AG08395 (cell line): Measurements from ENCODE around the gene U2AF1.
"Not testable (repeated sequence)": the region's sequence is repeated elsewhere in the genome, so short reads cannot be mapped to it uniquely, and the experiment has no call there.

Experiments used
- DNase-seq: peaks from one replicate; pipeline ENCODE4 v3.0.0; 2012; ENCODE audit warnings: mixed read lengths, low spot score

Gene U2AF1, protein sequence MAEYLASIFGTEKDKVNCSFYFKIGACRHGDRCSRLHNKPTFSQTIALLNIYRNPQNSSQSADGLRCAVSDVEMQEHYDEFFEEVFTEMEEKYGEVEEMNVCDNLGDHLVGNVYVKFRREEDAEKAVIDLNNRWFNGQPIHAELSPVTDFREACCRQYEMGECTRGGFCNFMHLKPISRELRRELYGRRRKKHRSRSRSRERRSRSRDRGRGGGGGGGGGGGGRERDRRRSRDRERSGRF

DNA sequence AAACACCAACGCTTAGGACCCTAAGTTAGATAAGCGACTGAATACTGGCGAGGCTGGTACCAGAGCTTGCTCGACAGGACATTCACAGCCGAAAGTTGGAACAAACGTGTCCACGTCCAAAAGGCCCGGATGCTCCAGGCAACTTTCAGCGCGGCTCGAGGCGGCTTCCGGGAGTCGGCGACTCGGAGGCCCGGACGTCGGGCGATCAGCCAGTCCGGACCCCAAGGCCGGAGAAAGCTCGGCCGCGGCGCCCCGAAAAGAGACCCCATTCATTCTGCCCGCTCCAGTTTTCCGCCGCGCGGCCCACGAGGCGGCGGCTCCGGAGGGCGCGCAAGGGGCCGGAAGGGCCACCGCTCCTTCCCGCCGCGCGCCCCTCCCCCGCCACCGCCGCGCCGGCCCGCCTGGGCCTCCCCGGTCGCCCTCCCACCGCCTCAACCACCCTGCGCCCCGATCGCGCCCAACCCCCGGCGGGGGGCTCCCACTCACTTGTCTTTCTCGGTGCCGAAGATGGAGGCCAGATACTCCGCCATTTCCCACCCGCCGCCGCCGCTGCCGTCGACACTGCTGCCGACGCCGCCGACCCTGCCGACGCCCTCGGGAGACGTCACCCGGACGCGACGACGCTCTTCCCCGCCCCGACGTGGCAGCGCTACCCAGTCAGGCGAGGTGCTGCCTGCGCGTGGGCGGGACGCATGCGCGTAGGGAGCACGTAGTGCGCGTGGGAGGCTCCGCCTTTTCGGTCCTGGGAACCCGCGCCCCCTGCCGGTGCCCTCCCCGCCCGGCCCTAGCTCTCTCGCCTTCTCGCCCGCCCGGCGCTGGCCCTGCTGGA lies at the start of gene U2AF1:
TSS of gene U2AF1 (minus strand) at position 606 of the 829 bp plus-strand sequence. CDS start at position 530, 76 bp downstream.
- not testable (repeated sequence) for DNase-seq

DNA sequence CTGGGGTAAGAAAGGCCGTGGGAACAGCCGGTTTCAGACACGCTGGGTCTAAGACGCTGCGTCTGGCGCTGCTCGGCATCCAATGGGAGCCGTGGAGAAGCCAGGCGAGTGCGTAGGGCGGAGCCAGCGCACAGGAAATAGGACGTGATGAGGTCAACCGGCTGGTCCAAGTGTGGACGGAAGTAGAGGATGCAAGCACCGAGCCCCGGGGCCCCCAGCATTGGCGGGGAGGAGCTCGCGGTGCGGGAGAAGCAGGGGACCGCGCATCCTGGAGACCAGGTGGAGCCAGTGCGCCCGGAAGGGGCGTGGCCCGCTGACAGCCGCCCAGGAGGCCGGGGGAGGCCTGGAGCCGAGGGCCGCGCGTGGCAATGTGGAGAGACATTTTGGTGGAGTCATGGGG lies 46.2 kb upstream of the U2AF1 start:
- DNase-seq = not testable (repeated sequence)

DNA sequence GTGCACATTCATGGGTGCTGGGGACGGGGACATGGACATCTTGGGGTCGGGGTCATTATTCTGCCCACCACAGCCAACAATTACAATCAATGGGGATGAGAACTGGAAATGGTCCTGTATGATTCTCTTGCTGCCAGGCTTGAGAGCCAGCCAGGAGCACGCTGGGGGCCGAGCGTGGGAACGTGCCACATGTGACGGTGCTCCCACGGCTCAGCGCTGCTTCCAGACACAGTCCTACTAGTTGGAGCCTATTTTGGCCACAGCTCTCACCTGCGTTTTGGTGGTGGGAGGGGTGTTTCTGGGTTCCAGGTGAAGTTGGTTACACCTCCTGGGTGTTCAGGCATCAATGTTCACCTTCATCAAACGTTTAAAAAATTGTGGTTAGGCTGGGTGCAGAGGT lies 42.0 kb upstream of the U2AF1 start:
- DNase-seq = not testable (repeated sequence)

DNA sequence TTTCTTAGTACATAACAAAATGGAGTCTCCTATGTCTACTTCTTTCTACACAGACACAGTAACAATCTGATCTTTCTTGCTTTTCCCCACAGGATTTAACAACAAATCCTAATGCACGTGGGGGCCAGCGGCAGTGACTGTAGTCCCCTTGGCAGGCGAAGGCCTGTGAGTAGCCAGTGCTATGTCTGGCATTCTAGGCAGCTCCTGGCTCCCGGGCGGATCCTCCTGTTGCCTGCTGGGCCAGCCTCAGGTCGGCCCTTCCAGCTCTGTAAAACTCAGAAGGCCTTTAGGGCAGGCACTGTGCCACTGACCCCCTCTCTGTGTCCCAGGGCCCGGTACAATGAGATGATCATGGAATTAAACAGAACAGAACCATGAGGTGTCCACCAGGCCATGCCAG lies 40.6 kb upstream of the U2AF1 start:
- DNase-seq = not testable (repeated sequence)

DNA sequence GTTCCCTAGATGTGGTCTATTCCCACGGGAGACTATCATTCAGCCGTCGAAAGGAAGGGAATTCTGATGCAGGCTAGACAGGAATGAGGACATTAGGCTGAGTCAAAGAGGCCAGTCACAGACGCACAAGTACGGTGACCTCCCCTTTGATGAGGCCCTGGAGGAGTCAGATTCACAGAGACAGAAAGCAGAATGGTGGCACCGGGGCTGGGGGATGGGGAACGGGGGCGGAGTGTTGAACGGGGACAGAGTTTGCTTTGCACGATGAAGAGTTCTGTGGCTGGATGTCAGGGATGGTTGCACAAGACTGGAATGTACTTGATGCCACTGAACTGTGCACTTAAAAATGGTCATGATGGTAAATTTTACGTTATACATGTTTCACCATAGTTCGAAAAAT lies 39.3 kb upstream of the U2AF1 start:
- not testable (repeated sequence) for DNase-seq

DNA sequence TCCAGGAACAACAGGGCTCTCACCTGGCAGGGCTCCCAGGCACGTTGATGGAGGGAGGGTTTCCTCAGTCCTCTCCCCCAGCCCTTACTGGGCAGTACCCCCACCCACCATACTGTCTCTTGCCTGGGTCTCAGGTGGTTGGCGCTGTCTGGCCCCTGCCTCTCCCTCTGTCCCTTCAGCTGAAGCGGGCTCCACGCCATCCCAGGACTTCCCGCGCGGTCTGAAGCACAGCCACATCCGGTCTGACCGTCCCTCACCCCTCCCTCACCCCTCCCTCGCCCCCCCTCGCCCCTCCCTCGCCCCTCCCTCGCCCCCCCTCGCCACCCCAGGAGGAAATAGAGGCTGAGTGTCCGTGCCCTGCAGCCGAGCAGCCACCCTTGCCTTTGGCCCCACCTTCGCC lies 34.0 kb upstream of the U2AF1 start:
- DNase-seq = not testable (repeated sequence)

DNA sequence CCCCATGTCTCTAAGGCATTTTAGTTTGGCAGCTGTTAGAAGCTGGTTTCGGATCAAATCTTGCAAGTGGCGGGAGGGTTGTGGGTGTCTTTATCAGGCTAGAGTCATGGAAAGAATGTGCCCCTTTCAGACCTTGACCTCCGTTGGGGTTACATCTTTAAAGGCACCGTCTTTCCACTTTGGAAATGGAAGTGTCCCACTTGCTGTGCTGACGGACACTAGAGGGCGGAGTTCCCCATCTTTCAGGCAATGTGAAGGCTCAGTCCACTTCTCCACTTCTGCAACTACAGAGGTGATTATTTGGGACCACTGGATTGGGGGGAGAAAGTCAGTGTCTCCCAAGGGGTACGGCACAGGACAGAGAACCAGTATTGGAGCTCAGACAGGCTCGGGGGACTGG lies 31.6 kb upstream of the U2AF1 start:
- not testable (repeated sequence) for DNase-seq

DNA sequence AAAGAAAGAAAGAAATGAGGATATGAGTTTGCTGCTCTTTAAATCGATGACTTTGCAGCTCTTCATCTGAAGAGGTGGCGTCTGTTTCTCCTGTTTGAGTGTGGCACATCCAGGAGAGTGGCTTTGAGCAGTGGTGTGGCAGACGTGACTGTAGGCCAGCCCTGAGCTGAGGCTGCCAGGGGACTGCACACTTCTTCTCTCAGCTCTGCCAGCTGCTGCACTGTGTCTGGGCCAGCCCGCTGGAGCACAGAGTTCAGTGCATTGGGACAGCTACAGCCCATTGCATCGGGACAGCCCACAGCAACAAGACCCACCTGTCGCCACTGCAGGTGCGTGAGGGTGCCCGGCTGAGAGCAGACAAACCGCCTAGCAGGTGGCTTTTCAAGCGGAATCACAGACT lies 27.1 kb upstream of the U2AF1 start:
- not testable (repeated sequence) for DNase-seq

DNA sequence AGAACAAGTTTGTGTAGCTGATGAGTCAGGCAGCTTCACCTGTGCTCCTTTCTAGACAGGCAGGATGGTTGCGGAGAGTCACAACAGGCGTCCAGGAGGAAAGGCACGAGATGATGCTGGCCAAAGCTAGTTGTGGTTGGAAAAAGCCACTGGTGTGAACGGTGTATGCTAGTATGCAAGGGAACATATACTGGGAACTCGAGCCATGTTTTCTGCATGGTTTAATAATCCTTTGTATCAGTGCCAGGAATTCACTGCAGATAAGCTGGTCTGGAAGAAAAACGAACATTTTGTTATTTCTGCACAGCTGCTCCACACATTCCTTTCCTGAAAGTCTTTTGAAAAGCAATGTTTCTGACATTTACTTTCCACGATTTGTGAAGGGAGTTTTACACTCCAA lies 22.7 kb upstream of the U2AF1 start:
- not testable (repeated sequence) for DNase-seq

DNA sequence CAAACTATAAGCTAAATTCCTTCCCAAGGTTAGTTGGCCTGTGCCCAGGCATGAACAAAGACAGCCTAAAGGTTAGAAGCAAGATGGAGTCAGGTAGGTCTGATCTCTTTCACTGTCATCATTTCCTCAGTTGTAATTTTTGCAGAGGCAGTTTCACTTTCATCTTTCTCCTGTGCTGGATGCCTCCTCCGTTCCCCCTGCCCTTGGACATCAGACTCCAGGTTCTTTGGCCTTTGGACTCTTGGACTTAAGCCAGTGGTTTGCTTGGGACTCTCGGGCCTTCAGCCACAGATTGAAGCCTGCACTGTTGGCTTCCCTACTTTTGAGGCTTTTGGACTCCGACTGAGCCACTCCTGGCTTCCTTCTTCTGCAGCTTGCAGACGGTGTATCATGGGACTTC lies 8.6 kb upstream of the U2AF1 start:
- not testable (repeated sequence) for DNase-seq

DNA sequence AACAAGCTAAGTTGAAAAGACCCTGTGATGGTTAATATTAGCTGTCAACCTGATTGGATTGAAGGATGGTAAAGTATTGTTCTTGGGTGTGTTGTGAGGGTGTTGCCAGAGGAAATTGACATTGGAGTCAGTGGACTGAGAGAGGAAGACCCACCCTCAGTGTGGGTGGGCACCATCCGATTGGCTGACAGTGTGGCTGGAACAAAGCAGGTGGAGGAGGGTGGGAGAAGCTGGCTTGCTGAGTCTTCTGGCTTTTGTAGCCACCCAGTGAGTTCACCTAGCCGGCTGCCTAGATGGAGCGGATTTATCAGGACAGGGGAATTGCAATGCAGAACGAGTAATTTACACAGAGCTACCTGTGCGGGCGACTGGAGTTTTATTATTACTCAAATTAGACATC lies 7.1 kb upstream of the U2AF1 start:
- DNase-seq = not testable (repeated sequence)

DNA sequence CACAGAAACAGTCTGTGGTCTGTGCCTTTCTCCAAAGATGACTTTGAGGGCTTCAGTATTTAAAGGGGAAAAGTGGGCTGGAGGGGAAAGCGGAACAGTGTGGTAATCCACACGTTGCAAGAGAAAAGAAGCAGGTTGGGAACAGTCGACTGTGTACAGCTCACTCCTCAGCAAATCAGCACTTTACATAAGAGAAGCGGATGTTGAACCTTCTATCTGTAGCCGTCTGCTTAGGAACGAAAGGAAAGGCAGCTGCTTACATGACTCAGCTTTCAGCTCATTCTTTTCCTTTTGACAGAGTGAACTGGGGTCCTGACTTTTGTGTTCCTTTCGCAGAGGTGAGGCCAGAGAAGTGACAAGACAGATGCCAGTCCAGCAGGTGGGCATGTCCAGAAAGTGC lies 1.6 kb upstream of the U2AF1 start:
- DNase-seq = not testable (repeated sequence)

DNA sequence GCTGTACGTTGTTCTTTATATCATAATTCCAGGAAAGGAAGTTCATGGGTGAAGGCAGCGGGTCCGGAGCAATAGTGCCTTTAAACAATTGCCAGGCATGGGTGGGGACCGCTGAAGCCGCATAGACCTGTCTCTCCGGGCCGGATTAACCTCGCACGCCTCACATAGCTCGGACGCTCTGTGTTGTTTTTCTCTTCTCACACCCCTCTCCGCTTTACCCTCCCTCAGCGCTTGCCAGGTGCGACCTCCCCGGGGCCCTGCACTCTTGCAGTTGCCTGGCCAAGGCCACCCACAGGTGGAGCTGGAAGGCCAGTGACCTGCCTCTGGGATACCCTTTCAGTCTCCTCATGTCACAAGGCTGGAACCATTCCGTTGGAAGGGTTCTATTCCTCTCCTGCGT lies 807 bp upstream of the U2AF1 start:
- not testable (repeated sequence) for DNase-seq

DNA sequence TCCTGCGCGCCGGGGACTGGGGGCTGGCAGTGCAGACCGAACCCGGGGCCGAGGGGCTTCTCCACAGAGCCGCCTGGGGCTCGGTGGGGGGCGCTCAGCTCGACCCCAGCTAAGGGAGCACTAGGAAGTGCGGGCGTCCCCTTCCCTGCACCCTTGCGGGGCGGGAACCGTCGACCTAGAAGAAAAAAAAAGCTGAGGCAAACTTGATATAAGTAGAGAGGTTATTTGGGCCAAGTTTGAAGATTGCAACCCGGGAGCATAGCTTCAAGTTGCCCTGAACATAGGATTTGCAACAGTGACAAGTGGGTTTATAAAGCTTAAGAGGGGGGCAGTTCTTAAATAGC lies 396 bp upstream of the U2AF1 start:
- DNase-seq = not testable (repeated sequence)

DNA sequence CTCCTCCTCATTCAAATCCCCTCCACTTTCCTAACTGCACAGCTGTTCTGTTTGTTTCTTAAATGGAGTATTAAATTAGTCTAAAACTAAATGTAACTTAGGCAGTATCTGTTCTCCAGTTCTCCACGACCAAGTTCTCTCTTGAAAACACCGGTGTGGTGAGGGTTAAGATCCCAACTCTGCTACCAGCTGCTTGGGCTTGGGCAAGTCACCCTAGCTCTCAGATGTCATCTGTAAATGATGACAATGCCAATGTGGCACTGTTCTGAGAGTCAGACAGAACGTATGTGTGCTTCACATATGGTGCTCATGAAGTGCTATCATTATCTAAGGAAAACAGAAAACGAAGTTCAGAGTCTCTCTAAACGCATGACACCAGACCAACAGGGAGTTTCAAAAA lies 2.7 kb downstream of the U2AF1 start:
- DNase-seq = not testable (repeated sequence)

DNA sequence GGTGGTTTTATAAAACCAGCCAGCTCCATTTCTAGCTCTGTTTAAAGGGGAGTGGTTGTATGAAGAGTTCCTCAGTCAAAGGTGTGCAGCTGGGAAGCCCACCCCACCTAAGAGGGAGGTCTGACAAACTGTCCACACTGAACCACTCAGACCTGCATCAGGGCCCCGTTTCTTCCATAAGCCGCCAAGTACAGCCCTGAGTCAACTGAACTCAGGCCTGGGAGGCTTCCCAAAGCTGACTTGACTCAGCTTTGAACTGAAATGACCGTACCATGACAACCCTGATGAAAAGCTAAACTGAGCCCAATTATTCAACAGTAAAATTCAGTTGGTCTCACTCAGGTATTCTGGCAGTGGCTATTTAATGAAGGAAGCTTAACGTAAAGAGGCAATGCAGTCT lies 5.1 kb downstream of the U2AF1 start:
- not testable (repeated sequence) for DNase-seq

DNA sequence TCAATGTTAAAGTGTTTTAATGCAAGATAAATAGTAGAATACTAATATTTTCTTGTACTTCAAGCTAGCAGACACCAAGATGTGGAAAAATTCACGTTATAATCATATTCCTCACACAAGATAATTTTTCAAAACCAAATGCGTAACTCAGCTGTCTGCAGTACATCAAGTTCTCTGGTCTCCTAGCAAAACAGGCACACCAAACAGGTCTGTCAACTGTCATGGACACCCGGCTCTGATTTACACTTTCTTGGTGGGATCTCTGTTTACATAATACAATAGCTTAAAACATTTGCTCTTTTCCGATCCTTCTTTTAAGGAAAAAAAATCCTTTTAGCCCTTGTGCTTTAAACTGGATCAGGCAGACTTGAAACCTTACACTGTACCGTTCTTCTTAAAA lies 5.7 kb downstream of the U2AF1 start:
- DNase-seq = not testable (repeated sequence)

DNA sequence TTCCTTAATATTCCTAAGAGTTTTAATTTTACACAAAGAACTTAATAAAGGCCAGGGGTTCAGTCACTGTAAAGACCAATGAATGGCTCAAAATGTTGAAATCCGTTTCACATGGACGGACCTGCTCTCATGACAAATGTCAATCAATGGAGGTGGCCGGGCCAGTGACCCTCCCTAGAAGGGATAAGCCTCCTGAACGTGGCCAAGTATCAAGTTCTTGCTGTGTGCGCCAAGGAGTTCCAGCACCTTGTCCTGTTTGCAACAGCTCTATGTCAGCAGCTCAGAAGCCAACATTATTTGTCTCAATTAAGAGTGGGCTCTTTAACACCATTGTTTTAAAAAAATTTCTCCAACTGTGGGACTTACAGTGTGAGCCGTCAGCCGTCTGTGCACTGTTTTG lies 6.4 kb downstream of the U2AF1 start:
- not testable (repeated sequence) for DNase-seq

DNA sequence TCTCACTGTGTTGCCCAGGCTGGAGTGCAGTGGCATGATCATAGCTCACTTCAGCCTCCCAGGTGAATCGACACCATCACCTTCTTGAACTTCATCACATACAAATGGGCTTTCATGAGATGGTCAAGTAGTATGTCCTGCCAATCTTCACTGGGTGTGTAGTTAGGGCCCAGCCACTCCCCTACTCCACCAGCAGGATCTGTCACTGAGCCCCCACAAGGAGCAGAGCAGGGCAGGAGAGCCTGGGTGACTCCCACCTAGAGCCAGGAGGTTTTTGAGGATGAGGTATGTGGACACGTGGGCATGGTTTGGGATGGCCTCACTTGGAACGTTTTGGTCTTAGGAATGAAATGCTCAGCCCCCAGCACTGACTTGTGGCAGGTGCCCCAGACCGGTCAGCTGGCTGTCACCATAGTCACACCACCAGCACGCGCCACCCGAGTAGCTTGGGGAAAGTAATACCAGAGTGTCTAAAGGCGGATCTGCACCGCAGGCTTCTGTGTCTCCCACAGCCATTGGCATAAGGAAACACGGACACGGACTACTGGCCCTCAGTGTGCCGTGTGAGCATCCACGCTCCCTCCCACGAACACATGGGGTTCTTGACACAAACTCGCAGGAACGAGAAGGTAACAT lies 15.3 kb downstream of the U2AF1 start:
- not testable (repeated sequence) for DNase-seq

DNA sequence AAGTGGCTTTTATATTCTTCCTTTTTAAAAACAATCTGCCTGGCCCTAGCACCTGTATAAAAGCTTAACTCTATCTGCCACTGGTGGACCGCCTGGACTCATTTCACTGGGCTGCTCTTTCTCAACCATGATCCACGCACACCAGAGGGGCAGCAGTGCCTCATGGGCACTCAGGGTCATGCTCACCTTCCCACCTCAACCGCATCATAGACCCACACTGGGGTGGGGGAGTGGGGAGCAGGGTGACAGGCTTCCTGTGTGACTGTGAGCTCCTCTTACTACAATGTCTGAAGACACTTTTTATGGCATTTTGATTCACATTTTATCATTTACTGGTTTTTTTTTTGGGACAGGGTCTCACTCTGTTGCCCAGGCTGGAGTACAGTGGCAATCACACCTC lies 16.4 kb downstream of the U2AF1 start:
- not testable (repeated sequence) for DNase-seq

DNA sequence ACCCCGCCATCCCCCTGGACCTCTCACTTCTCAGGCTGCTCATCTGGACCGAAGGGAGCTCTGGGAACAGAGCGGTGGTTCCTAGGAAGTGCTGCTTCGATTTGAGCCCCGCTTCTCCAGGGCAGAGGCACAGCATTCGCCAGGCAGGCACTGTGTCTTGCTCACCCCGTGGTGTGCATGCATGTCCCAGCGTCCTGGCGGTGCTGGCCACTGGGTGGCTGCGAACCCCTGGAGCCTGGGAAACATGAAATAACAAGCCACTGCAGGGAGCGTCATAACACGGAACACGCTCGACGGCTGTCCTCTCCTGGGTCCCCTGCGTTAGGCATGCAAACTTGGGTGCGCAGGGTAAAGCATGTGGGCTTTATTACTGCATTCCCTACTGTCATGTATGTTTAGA lies 17.9 kb downstream of the U2AF1 start:
- DNase-seq = not testable (repeated sequence)

DNA sequence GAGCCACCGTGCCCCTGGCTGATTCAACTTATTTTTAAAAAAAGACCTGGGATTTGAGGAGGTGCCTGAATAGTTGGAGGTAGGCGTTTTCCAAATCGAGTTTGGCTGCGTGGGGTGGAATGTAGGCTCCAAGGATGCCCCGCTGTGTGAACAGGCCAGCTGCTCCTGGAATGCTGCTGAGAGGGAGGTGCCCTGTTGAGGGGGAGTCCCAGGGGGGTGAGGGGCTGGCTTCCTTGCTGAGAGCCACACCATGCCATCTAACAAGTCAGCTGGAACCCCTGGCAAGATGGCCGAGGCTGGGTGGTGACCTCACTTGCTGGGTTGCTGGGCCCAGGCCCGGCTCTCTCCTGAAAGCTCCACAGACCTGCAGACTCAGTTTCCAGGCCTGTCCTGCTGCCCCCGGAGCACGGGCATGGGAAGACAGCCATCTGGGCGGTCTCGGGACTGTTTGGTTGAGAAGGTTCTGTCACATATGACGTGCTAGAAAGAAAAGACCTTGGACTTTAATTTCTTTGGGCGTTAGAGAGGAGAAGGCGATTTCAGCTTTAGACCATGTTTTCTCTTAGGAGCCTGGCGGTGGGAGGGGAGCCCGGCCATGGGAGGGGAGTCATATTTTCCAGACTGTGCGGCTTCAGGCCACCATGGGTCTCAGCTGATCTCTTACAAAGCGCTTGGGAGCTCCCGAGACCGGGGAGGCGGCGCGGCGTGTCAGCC lies 24.6 kb downstream of the U2AF1 start:
- not testable (repeated sequence) for DNase-seq
